ENCODE results near the gene GAS7. TPM values are rescaled to one million over a fixed set of nuclear protein-coding genes. Genes with fewer than 3 reads are reported as not detected.
"Not testable (repeated sequence)": the region's sequence is repeated elsewhere in the genome, so short reads cannot be mapped to it uniquely, and the experiment has no call there.

The GAS7 gene
- total and polyA plus RNA-seq, 2 donors (not counting 1 experiment from before 2014, with no cell fraction given): 3.4 to 13.6 TPM

GRCh38 chr17:10003705-10004104 lies 194.7 kb downstream of the GAS7 start:
- WGBS (ENCODE audit: insufficient coverage): 90% methylated on average over 5 of the region's 7 CpGs
- no peak for DNase-seq
- Histone ChIP-seq H3K9me3 (ENCODE audit: control extremely low read depth in 1 of 3, control insufficient read depth in 2 of 3, insufficient read depth in 1 of 3, low read length in 2 of 3) (no peaks in the 10 kb centered on the region), H3K36me3 (replicated peaks in 1 of 2; ENCODE audit: control extremely low read depth in 1 of 2, control insufficient read depth in 1 of 2, extremely low read depth in 1 of 2, insufficient read depth in 2 of 2, low read length in 1 of 2) (no peaks in the 10 kb centered on the region), H3K4me1 (ENCODE audit: control insufficient read depth in 2 of 2, insufficient read depth in 2 of 2, low read length in 2 of 2) (no peaks in the 10 kb centered on the region), H3K9ac (ENCODE audit: low read length) (no peak overlapping the region), H3K4me3 (ENCODE audit: control extremely low read depth in 1 of 5, extremely low read depth in 1 of 5, insufficient read depth in 1 of 5, low read depth in 2 of 5, low read length in 4 of 5) (no peak overlapping the region), H2AFZ (ENCODE audit: insufficient read depth, low read depth, low read length, poor library complexity, severe bottlenecking) (no peak overlapping the region), H3K4me2 (replicated peaks; ENCODE audit: low read depth, low read length, poor library complexity, severe bottlenecking) (no peak overlapping the region), H3K79me2 (ENCODE audit: control insufficient read depth, insufficient read depth, low read length) (peaks cover 3% of the 10 kb centered on the region), H4K20me1 (ENCODE audit: control insufficient read depth, insufficient read depth, low read length, poor library complexity, severe bottlenecking) (no peaks in the 10 kb centered on the region), H3K27ac (ENCODE audit: low read length in 2 of 2) (no peak overlapping the region), H3K27me3 (replicated peaks in 1 of 4; ENCODE audit: control extremely low read depth in 1 of 4, control insufficient read depth in 3 of 4, insufficient read depth in 4 of 4, low read length in 3 of 4) (no peaks in the 10 kb centered on the region)
- no peak overlapping the region for H3K4me3 Mint-ChIP-seq
- no peak for ATAC-seq (ENCODE audit: low read depth)
- H3K27ac Mint-ChIP-seq: no peak overlapping the region
- no peaks in the 10 kb centered on the region for H3K27me3 Mint-ChIP-seq
- H3K9me3 Mint-ChIP-seq (ENCODE audit: insufficient read depth): no peaks in the 10 kb centered on the region
- intact Hi-C loops (cut with micrococcal nuclease): no loop called here
- ChIA-PET CTCF (interaction anchor here (1.4 kb wide), 1 partner anchor 16 kb away, joined by 7 read pairs; no protein-coding TSS in a partner anchor), POLR2A (no interaction called here)
- H3K4me1 Mint-ChIP-seq: no peaks in the 10 kb centered on the region
- TF ChIP-seq EZH2 (IDR thresholded peaks at IDR 0.05; ENCODE audit: borderline replicate concordance, insufficient read depth, low read depth, low read length, poor library complexity, severe bottlenecking): no peak
- TF ChIP-seq CTCF (IDR thresholded peaks at IDR 0.05): no peak

- H3K4me1 ChIP-seq (ENCODE audit: control insufficient read depth in 2 of 2, insufficient read depth in 2 of 2, low read length in 2 of 2); H3K9me3 Mint-ChIP-seq (ENCODE audit: insufficient read depth); H3K4me3 Mint-ChIP-seq; DNase-seq; H2AFZ ChIP-seq (ENCODE audit: insufficient read depth, low read depth, low read length, poor library complexity, severe bottlenecking); H3K9ac ChIP-seq (ENCODE audit: low read length); H3K4me3 ChIP-seq (ENCODE audit: control extremely low read depth in 1 of 5, extremely low read depth in 1 of 5, insufficient read depth in 1 of 5, low read depth in 2 of 5, low read length in 4 of 5); POLR2A ChIA-PET; H3K9me3 ChIP-seq (ENCODE audit: control extremely low read depth in 1 of 3, control insufficient read depth in 2 of 3, insufficient read depth in 1 of 3, low read length in 2 of 3); intact Hi-C loops (cut with micrococcal nuclease); H3K4me1 Mint-ChIP-seq; H3K27me3 ChIP-seq (replicated peaks in 1 of 4; ENCODE audit: control extremely low read depth in 1 of 4, control insufficient read depth in 3 of 4, insufficient read depth in 4 of 4, low read length in 3 of 4); H4K20me1 ChIP-seq (ENCODE audit: control insufficient read depth, insufficient read depth, low read length, poor library complexity, severe bottlenecking); H3K79me2 ChIP-seq (ENCODE audit: control insufficient read depth, insufficient read depth, low read length); ATAC-seq (ENCODE audit: low read depth); H3K36me3 ChIP-seq (replicated peaks in 1 of 2; ENCODE audit: control extremely low read depth in 1 of 2, control insufficient read depth in 1 of 2, extremely low read depth in 1 of 2, insufficient read depth in 2 of 2, low read length in 1 of 2); H3K4me2 ChIP-seq (replicated peaks; ENCODE audit: low read depth, low read length, poor library complexity, severe bottlenecking); H3K27me3 Mint-ChIP-seq; H3K27ac Mint-ChIP-seq; H3K27ac ChIP-seq (ENCODE audit: low read length in 2 of 2): not testable (repeated sequence)
- CTCF ChIA-PET: interaction anchor here (1.4 kb wide), 1 partner anchor 15 kb away, joined by 7 read pairs; no protein-coding TSS in a partner anchor
- WGBS (ENCODE audit: insufficient coverage): 100% methylated on average over 2 of the region's 8 CpGs
These were observed 195.6 kb downstream of the GAS7 start for GRCh38 chr17:10002567-10003360.

Measured in B cell (primary cell).